ENCODE data around the gene PTPRG.
A peak's percentile ranks its signal among the peaks of the same experiment; 100 is the strongest.

The PTPRG gene

GRCh38 chr3:62164196-62164595, 602.8 kb downstream of the PTPRG start:
- Histone ChIP-seq H3K27ac (no peak overlapping the region), H3K4me3 (no peak overlapping the region)

- no peak overlapping the region for H3K27ac ChIP-seq
- no peak overlapping the region for H3K4me3 ChIP-seq
Measured at GRCh38 chr3:62164746-62165145, 603.4 kb downstream of the PTPRG start.

- Histone ChIP-seq H3K27ac (no peak overlapping the region), H3K4me3 (no peak overlapping the region)
Measured at GRCh38 chr3:62167566-62168262, 606.3 kb downstream of the PTPRG start.

DNA sequence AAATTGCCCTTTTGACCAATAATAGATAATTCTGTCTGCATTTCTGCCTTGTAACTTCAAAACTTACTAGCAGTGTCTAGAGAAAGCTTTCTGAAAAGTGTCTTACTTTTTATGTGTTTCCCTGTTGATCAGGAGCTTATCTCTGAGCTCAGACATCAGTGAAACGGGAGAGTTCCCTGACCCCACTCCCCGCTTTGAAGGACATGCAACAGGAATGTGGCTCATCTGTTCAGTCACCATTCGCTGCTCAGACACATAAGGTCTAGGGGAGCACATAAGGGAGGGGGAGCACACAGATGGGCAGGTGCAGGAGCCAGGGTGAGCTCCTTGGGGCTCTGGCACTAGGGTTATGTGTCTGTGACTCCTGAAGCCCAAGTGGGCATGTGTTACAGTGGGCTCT, 607.0 kb downstream of the PTPRG start:
- H3K27ac ChIP-seq, result no peak overlapping the region

GRCh38 chr3:62169906-62170660, 608.7 kb downstream of the PTPRG start:
- Histone ChIP-seq H3K4me3 (no peak overlapping the region), H3K27ac (no peak overlapping the region)

More for the DNA sequence above, 607.0 kb downstream of the PTPRG start:
- H3K4me3 ChIP-seq, result no peak overlapping the region

GRCh38 chr3:62171789-62172188, 610.4 kb downstream of the PTPRG start:
- H3K4me3 ChIP-seq, result no peak overlapping the region
- H3K27ac ChIP-seq, result no peak overlapping the region

DNA sequence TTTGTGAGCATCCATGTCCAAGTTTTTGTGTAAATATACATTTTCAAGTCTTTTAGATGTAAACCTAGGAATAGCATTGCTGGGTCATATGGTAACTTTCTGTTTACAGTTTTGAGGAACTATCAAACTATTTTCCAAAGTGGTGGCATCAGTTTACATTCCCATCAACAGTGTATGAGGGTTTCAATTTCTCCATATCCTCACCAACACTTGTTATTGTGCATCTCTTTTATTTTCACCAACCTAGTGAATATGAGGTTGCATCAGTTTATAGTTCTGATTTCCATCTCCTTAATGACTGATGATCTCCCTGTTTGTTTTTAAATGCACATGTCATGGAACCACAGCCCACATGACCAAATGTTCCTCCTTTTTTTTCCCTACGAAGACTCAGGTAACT, 610.8 kb downstream of the PTPRG start:
- Histone ChIP-seq H3K27ac (no peak overlapping the region), H3K4me3 (no peak overlapping the region)

DNA sequence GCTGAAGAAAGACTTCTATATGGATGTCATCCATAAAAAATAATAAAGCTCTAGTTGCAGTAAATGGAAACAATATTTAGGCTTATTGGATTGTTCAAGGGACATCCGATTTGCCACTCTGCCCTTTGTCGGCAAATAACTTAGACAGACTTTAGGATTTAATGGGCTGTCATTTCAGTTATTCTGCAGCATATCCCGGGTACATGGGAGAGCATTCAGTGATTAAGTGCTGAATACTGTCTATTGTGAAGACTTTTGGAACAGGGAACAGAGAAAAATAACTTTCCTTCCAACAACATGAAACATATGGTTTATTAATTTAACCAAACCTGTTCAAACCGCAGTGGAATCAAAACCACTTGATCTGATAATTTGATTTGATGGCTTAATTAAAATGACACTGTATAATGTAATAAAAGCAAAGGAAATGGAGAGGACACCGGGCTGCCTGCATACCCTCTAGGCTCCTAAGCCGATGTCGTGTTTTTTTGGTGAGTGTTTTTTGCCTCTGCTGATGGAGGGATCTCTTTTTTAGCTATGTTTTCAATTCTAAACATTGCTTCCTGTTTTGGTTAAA, 612.7 kb downstream of the PTPRG start:
- H3K4me3 ChIP-seq, result no peak overlapping the region
- H3K27ac ChIP-seq, result no peak overlapping the region

DNA sequence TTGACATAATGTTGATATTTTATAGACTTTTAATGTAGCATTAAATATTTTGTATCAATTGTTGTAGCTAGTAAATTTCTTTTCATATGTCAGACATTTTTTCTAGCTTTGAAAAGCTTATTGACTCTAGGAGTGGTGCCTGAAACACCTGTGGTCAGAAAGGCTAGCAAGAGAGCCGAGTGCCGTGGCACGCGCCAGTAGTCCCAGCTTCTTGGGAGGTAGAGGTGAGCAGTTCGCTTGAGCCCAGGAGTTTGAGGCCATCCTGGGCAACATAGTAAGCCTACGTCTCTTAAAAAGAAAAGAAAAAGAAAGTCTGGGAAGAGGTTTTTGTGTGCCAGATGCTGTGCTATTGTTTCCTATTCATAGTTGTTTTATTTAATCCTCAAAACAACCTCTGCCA, 613.8 kb downstream of the PTPRG start:
- H3K4me3 ChIP-seq, result no peak overlapping the region
- no peak overlapping the region for H3K27ac ChIP-seq

DNA sequence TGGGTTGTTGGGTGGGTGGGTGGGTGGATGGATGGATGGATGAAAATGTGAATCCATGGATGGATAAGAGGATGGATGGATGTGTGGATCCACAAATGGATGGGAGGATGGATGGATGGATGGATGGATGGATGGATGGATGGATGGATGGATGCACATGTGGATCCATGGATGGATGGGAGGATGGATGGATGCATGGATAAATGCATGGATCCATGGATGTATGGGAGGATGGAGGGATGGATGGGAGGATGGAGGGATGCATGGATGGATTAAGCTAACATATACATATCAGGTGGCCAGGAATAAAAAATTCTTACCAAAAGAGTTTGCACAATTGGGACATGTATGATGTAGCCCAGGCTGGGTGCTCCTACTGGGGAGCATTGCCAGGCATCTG, 616.7 kb downstream of the PTPRG start:
- Histone ChIP-seq H3K4me3 (no peak overlapping the region), H3K27ac (no peak overlapping the region)

- Histone ChIP-seq H3K4me3 (no peak overlapping the region), H3K27ac (no peak overlapping the region)
Measured at GRCh38 chr3:62178739-62179600, 617.6 kb downstream of the PTPRG start.

GRCh38 chr3:62180514-62180913, 619.1 kb downstream of the PTPRG start:
- Histone ChIP-seq H3K4me3 (no peak overlapping the region), H3K27ac (no peak overlapping the region)

DNA sequence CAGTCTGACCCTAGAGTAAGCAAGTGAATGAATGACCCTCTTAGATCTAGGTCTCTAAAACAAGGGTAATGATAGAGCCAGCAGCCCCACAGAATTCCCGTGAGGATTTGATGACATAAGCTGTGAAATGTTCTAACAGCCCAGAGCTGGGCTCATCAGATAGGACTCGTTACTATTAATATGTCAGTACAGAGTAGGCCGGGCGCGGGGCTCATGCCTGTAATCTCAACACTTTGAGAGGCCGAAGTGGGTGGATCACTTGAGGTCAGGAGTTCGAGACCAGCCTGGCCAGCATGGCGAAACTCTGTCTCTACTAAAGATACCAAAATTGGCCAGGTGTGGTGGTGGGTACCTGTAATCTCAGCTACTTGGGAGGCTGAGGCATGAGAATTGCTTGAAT, 621.7 kb downstream of the PTPRG start:
- no peak overlapping the region for H3K4me3 ChIP-seq
- H3K27ac ChIP-seq, result no peak overlapping the region

GRCh38 chr3:62183969-62184368, 622.6 kb downstream of the PTPRG start:
- Histone ChIP-seq H3K27ac (peak overlapping the region in 1 of 21 experiments; percentile 7), H3K4me3 (no peak overlapping the region)

DNA sequence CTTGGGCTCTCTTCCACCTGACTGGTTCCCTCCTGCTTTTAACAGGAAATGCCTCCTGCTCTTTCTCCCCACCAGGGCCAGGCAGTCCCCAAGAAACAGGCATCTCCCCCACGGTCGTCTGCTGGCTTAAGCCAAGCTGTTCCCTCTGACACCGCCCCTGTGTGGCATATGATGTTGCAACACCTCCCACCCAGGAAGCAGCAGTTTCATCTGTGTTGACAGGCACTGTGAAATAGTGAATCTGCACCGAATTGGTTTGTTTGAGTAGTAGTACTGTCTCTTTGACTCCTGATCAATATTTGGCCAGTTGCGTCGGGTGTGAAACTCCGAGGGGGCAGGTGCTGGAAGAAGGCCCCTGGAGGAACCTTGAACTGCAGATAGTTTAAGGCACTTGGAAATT, 623.2 kb downstream of the PTPRG start:
- Histone ChIP-seq H3K27ac (peak overlapping the region in 1 of 21 experiments; percentile 7), H3K4me3 (no peak overlapping the region)

- H3K27ac ChIP-seq, result no peak overlapping the region
- no peak overlapping the region for H3K4me3 ChIP-seq
Measured at GRCh38 chr3:62187022-62187431, 625.7 kb downstream of the PTPRG start.

GRCh38 chr3:62188681-62189375, 627.5 kb downstream of the PTPRG start:
- Histone ChIP-seq H3K27ac (no peak overlapping the region), H3K4me3 (no peak overlapping the region)

DNA sequence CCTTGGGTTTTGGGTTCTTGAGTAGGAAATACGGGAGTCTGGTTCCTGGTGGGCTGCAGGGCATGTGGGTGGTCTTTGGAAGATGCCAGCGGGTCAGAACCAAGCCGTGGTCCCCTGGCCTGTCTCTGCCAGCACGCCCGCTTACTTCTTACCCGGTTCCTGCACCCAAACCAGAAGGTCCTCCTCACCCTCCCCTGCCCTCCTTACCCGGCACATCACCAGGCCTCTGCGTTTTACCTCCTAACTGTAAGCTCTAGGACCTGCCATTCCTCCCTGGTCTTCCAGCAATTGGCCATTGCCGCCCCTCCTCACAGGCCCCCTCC, 628.0 kb downstream of the PTPRG start:
- Histone ChIP-seq H3K27ac (no peak overlapping the region), H3K4me3 (no peak overlapping the region)

DNA sequence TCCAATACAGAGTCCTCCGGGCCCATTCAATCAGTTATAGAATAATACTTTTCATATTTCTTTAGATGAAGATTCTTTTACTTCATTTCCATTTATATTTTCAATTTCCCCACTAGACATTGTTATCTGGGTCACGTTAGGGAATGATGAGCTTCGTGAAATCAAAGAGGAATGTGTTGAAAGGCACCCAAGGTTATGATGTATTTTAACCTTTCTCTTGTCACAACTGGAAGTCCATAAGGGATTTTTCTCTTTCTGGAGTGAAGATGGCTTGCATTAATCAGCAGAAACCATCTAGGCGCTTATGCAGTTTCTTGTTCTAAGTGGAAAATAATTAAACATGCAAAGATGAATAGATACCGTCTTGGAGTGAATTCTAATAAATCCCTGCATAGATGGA, 631.5 kb downstream of the PTPRG start:
- H3K27ac ChIP-seq, result no peak overlapping the region

More for the DNA sequence above, 631.5 kb downstream of the PTPRG start:
- no peak overlapping the region for H3K4me3 ChIP-seq
